HG02623 (cell line): ENCODE data around the gene HEXA.

ENCODE experiments used
- ATAC-seq: cut with Tn5 transposase; IDR thresholded peaks from one replicate; pipeline ENCODE4 v1.9.1; 2021; ENCODE audit warnings: moderate library complexity; ENCODE audit not compliant: unreplicated experiment

Gene HEXA

GRCh38 chr15:72377331-72377730, 1.5 kb upstream of the HEXA start:
- ATAC-seq = no peak

GRCh38 chr15:72375501-72375845, 341 bp downstream of the HEXA start:
- peak; percentile 30 for ATAC-seq

- ATAC-seq = no peak
Observed at GRCh38 chr15:72372361-72372760, 3.5 kb downstream of the HEXA start.

DNA sequence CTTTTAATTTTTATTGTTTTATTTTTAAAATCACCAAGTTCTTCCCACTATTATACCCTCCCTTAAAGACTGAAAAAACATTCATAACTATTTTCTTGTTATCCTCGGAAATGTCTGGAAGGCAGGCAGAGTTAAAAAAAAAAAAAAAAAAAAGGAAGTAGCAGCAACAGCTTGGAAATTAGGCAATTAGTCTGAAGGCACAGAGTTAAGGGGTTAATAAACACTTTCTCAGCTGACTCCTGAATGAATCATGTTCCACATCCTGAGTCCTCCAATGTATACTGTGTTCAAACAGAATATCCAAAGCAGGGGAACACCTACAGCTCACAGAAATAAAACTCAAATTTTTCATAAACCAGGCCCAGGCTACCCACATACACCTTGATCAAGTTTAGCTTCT, 5.8 kb downstream of the HEXA start:
- ATAC-seq = no peak

- ATAC-seq = no peak
Observed at GRCh38 chr15:72368899-72369298, 6.9 kb downstream of the HEXA start.

DNA sequence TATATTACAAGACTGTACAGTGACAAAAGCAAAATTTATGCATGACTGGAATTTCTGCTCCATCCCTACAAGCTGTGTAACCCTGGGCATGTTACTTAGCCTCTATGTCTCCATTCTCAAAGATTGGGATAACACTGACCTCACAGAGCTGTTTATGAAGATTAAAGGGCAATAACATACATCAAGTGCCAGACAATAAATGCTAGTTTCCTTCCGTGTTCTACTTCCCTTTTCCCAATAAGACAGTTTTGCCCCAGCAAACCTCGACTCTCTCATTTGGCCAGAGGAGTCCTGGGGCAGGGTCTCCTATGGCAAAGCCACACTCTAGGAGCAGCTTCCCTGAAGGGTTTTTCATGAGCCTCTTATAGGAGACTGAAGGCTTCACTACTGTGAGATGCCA, 7.5 kb downstream of the HEXA start:
- ATAC-seq = no peak

- ATAC-seq = peak; percentile 81
Observed at GRCh38 chr15:72365844-72366243, 10.0 kb downstream of the HEXA start.

DNA sequence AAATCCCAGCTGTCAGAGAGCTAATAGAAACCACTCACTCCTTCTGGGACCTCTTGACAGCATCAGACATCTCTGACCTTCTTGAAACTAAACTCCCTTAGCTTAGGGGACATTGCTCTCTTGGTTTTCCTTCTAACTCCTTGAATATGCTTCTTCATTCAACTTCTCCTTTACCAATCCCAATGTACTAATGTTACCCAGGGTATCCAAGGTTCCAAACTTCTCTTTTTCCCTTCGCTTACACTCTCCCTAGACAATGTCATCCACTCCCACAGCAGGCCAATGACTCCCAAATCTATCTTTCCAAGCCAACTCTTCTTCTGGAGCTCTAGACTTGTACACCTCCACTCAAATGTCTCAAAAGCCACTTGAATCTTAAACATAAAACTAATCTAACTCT, 14.6 kb downstream of the HEXA start:
- ATAC-seq = no peak

DNA sequence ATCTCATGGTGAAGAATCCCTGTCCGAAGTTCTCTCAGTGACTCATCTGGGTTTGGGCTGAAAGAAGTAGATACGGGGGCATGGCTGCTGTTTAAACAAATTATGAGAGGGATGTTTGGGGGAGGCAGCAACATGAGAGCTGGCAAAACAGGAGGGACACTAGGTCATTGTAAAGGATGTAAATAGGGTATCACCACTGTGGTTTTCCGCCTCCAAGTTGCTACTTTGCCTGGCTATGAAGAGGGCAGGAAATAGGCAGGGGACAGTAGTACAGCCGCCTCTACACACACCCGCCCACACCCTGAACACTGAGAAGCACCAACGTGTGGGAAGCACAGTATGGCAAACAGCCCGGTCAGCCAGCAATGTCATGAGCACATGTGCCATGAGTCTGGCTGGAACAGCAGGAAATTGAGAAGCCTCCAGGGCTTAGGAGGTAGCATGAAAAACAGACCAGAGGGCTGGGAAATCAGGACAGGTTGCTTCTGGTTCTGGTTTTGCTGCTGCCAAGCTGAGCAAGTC, 17.1 kb downstream of the HEXA start:
- ATAC-seq = no peak

GRCh38 chr15:72358121-72358520, 17.7 kb downstream of the HEXA start:
- no peak for ATAC-seq

GRCh38 chr15:72354496-72354895, 21.3 kb downstream of the HEXA start:
- no peak for ATAC-seq

- ATAC-seq = no peak
Observed at GRCh38 chr15:72353266-72353665, 22.5 kb downstream of the HEXA start.

- ATAC-seq = no peak
Observed at GRCh38 chr15:72345806-72346205, 30.0 kb downstream of the HEXA start.

- no peak for ATAC-seq
Observed at GRCh38 chr15:72345280-72345679, 30.5 kb downstream of the HEXA start.

- ATAC-seq = no peak
Observed at GRCh38 chr15:72344602-72345001, 31.2 kb downstream of the HEXA start.

- no peak for ATAC-seq
Observed at GRCh38 chr15:72342385-72342784, 33.4 kb downstream of the HEXA start.

GRCh38 chr15:72341361-72341760, 34.5 kb downstream of the HEXA start:
- ATAC-seq = no peak

GRCh38 chr15:72340366-72340765, 35.4 kb downstream of the HEXA start:
- no peak for ATAC-seq

GRCh38 chr15:72339777-72340177, 36.0 kb downstream of the HEXA start:
- ATAC-seq = no peak

DNA sequence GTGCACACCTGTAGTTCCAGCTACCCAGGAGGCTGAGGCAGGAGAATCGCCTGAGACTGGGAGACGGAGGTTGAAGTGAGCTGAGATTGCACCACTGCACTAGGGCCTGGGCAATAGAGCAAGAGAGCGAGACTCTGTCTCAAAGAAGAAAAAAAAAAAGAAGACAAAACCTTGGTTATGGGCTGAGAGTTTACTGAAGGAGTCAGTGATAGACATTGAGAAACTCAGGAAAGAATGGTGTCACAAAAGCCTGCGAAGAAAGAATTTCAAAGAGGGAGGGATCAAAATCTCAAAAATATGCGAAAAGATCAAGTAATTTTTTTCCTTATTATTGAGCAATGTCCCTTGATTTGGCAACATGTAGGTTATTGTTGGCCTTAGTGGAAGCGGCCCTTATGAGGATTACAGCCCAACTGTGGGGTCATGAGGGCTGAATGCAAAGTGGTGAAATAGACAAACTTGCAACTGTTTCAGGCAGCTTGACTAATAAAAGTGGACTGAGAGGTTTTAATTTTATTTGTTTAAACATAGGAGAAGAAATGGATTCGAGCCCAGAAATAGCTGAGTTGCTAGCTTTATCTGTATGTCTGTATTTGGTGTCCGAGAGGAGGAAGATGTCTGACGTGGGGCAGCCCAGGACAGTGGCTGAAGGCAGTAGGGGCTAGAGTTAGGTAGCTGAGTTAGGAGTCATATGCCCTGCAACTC, 37.0 kb downstream of the HEXA start:
- no peak for ATAC-seq

DNA sequence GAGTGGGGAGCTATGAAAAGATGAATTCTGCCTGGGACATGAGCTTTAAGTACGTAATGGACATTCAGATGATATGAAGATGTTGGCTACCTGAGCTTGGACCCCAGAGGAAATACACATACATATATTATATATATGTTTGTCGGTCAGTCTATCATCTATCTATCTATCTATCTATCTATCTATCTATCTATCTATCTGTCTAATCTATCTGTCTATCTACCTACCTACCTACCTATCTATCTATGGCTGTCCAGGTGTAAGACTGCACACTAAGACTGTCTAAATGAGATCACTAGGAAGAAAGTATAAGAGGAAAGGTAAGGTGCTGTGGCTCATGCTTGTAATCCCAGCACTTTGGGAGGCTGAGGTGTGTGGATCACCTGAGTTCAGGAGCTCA, 37.7 kb downstream of the HEXA start:
- ATAC-seq = no peak

DNA sequence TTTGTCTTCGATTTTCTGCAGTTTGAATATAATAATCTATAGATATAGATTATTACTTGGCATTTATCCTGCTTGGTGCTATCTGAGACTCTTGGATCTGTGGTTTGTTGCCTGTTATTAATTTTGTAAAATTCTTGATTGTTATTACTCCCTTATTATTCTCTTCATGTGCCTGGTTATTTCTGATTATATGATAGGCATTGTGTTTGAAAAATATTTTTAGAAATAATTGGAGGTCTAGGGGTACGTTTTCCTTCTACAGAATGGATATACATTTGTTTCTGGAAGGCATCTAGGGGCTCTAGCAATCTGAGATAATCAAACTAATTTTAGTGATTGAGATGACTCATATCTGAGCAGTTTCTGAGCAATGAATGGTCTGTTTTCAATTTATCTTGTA, 41.0 kb downstream of the HEXA start:
- no peak for ATAC-seq

DNA sequence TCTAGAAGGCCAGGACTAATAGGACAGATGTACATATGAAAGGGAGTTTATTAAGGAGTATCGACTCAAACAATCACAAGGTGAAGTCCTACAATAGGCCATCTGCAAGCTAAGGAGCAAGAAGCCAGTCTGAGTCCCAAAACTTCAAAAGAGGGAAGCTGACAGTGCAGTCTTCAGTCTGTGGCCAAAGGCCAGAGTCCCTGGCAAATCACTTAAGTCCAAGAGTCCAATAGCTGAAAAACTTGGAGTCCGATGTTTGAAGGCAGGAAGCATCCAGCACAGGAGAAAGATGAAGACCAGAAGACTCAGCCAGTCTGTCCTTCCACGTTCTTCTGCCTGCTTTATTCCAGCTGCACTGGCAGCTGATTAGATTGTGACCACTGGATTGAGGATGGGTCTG, 44.8 kb downstream of the HEXA start:
- no peak for ATAC-seq
